ENCODE results near the gene HMX2.
"Not testable (repeated sequence)": the region's sequence is repeated elsewhere in the genome, so short reads cannot be mapped to it uniquely, and the experiment has no call there.

DNA sequence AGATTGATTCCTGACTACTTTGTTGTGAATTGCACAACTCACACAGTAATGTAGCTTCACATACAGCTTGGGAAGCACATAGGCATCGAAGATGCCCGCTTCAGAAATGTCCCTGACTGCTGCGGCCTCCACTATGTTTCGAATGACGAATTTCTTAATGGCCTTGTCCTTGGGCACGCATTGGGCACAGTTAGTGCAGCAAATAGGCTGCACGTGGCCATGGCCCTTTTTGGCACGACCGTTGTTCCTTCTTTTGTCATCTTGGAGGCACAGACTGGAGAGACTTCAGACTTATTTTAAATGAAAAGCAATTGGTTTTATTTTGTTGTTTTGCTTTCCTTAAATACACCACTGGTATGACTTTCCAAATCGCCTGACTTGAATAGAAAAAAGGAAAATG lies 23.7 kb downstream of the HMX2 start:
- not testable (repeated sequence) for TF ChIP-seq CTCF, POLR2A (IDR thresholded peaks at IDR 0.05)

All from breast epithelium (tissue), 3 donors.